HepG2 (cell line): ENCODE results near the gene SLC15A3. TPM values are rescaled to one million over a fixed set of nuclear protein-coding genes. Genes with fewer than 3 reads are reported as not detected.

Experiments
- ARNT2 ChIP-seq: sonication (generic); formaldehyde crosslinking; IDR thresholded peaks from 2 replicates; pipeline ENCODE4 v1.8.0; 2022; ENCODE audit warnings: mild to moderate bottlenecking, low read depth, missing genetic modification reagents, moderate library complexity
- BRCA1 ChIP-seq: sonication (generic); formaldehyde crosslinking; IDR thresholded peaks from 2 replicates; pipeline ENCODE4 v1.4.0; 2020; ENCODE audit warnings: missing genetic modification reagents
- CHCHD3 ChIP-seq: sonication (generic); formaldehyde crosslinking; IDR thresholded peaks from 2 replicates; pipeline ENCODE4 v1.8.0; 2022; ENCODE audit warnings: mild to moderate bottlenecking, missing genetic modification reagents, moderate library complexity
- CHD2 ChIP-seq: IDR thresholded peaks from 2 replicates; pipeline ENCODE4 v1.6.1; 2011; ENCODE audit warnings: low read depth, low read length, improper control_type of control experiment
- HHEX ChIP-seq: IDR thresholded peaks from 2 replicates; pipeline ENCODE4 v1.6.1; 2016; ENCODE audit warnings: control low read depth
- HNF4G ChIP-seq, 2 experiments: sonication (generic) in 1 of 2; formaldehyde crosslinking in 1 of 2; IDR thresholded peaks; 2 replicates each; pipeline versions ENCODE4 v1.4.0 to v1.6.1; 2011 to 2020; ENCODE audit warnings: borderline replicate concordance in 2 of 2, low read depth in 2 of 2, mild to moderate bottlenecking in 2 of 2, low read length in 1 of 2, missing genetic modification reagents in 1 of 2, moderate library complexity in 1 of 2
- HNRNPUL1 ChIP-seq: fragments of 200-400 bp; formaldehyde crosslinking; IDR thresholded peaks from 2 replicates; pipeline ENCODE4 v1.6.1; 2017; ENCODE audit warnings: low read depth, mild to moderate bottlenecking, low read length, moderate library complexity
- HOXA3 ChIP-seq: sonication (generic); formaldehyde crosslinking; IDR thresholded peaks from 2 replicates; pipeline ENCODE4 v1.5.0; 2020; ENCODE audit warnings: missing genetic modification reagents
- JDP2 ChIP-seq: sonication (generic); formaldehyde crosslinking; IDR thresholded peaks from 2 replicates; pipeline ENCODE4 v1.8.1; 2022; ENCODE audit warnings: missing genetic modification reagents, borderline replicate concordance
- MATR3 ChIP-seq: sonication (generic); formaldehyde crosslinking; IDR thresholded peaks from 2 replicates; pipeline ENCODE4 v1.4.0; 2020; ENCODE audit warnings: missing genetic modification reagents
- MTA1 ChIP-seq: sonication (generic); formaldehyde crosslinking; IDR thresholded peaks from 2 replicates; pipeline ENCODE4 v1.4.0; 2020; ENCODE audit warnings: missing genetic modification reagents, mild to moderate bottlenecking, borderline replicate concordance
- NFATC3 ChIP-seq: sonication (generic); formaldehyde crosslinking; IDR thresholded peaks from 2 replicates; pipeline ENCODE4 v1.5.1; 2020; ENCODE audit warnings: mild to moderate bottlenecking, missing genetic modification reagents
- POLR2A ChIP-seq, 2 experiments: IDR thresholded peaks; 2 replicates each; pipeline ENCODE4 v1.6.1; 2011; ENCODE audit warnings: low read depth in 2 of 2, low read length in 2 of 2, mild to moderate bottlenecking in 1 of 2, moderate library complexity in 1 of 2; ENCODE audit not compliant: insufficient read depth in 1 of 2
- RFXAP ChIP-seq: sonication (generic); formaldehyde crosslinking; IDR thresholded peaks from 2 replicates; pipeline ENCODE4 v1.4.0; 2020; ENCODE audit warnings: missing genetic modification reagents, borderline replicate concordance
- STAG1 ChIP-seq: sonication (generic); formaldehyde crosslinking; IDR thresholded peaks from 2 replicates; pipeline ENCODE4 v1.4.0; 2020; ENCODE audit warnings: missing genetic modification reagents
- ZNF12 ChIP-seq: sonication (generic); formaldehyde crosslinking; IDR thresholded peaks from 2 replicates; pipeline ENCODE4 v1.5.0; 2020; ENCODE audit warnings: missing genetic modification reagents
- ZNF235 ChIP-seq: sonication (generic); formaldehyde crosslinking; IDR thresholded peaks from 2 replicates; pipeline ENCODE4 v1.8.1; 2023; ENCODE audit warnings: mild to moderate bottlenecking, missing genetic modification reagents, borderline replicate concordance
- ZNF546 ChIP-seq: sonication (generic); formaldehyde crosslinking; conservative IDR thresholded peaks from 2 replicates; pipeline ENCODE4 v1.8.1; 2023; ENCODE audit warnings: mild to moderate bottlenecking, missing genetic modification reagents
- polyA plus RNA-seq, 8 experiments: library from polyadenylated mRNA; depleted of rRNA in 3 of 8; stranded (reverse) in 7 of 8; unstranded in 1 of 8; fragments of >200 nt; fragmentation: Illumina TruSeq in 4 of 8; extraction: Trizol in 4 of 8; gene quantifications; 2 replicates each; pipeline versions ENCODE4 v1.2.1 to v1.2.3, GENCODE V29; 2011 to 2016; ENCODE audit warnings: low read depth in 4 of 8, missing spikeins in 1 of 8, mixed read lengths in 1 of 8; ENCODE audit not compliant: insufficient read depth in 1 of 8
- total RNA-seq, 5 experiments: library from RNA; depleted of rRNA; stranded (reverse); fragments of >200 nt; fragmentation: Illumina TruSeq; extraction: Trizol; gene quantifications; 2 replicates each; pipeline ENCODE4 v1.2.3, GENCODE V29; 2016; ENCODE audit warnings: low read depth in 1 of 5
- TF ChIP-seq, protein P1 (sequence below): sonication (generic); formaldehyde crosslinking; IDR thresholded peaks from 2 replicates; pipeline ENCODE4 v1.5.0; 2020; ENCODE audit warnings: mild to moderate bottlenecking, low read depth, missing genetic modification reagents, borderline replicate concordance
- TF ChIP-seq, protein P2 (sequence below): sonication (generic); formaldehyde crosslinking; IDR thresholded peaks from 2 replicates; pipeline ENCODE4 v1.9.0; 2021; ENCODE audit warnings: missing genetic modification reagents, borderline replicate concordance
- TF ChIP-seq, protein P3 (sequence below): sonication (generic); formaldehyde crosslinking; IDR thresholded peaks from 2 replicates; pipeline ENCODE4 v1.4.0; 2020; ENCODE audit warnings: missing genetic modification reagents, borderline replicate concordance

Gene SLC15A3
- total and polyA plus RNA-seq, 2 of the 13 experiments (the other 11 are each of a cell fraction or from before 2014, with no cell fraction given): 0.45 to 0.77 TPM

DNA sequence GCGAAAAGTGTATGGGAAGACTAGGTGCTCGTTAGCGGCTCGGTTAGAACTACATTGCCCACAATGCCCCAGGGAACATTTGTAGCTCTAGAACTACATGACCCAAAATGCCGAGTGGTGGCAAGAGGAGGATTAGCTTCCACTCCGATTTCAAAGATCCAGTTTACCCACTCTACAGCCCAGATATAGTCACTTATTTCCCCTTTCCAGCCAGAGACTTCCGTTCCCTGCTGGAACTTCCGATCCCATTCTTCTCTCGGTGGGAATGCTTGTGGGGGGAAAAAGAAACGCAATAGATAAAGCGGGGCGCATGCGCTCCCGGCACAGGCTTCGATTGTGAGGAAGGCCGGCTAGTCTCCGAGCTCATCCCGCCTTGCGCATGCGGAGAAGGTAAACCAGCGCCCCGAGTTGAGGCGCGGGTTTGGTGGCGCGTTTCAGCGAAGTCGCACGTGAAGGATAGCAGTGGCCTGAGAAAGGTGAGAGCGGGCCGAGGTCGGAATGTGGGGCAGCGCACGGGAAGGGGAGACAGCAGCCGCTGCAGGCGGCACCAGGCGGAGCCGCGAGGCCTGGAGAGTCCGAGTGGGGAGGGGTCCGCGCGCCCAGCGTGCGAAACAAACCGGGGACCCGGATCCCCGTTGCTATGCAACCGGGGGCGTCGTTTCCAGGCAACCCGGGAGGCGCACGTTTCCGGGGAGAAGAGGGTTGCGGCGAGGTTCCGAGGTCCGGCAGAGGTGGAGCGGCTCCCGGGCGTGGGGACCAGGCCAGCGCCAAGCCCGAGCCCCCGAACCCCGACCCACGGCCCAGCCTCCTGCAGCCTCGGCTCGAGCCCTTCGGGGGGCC is 38.0 kb downstream of the SLC15A3 start, which contains the start of gene TMEM109 (continued):
- TF ChIP-seq, protein P1, sequence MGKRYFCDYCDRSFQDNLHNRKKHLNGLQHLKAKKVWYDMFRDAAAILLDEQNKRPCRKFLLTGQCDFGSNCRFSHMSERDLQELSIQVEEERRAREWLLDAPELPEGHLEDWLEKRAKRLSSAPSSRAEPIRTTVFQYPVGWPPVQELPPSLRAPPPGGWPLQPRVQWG (CRISPR knock-in tag): no peak
- TF ChIP-seq, protein P2, sequence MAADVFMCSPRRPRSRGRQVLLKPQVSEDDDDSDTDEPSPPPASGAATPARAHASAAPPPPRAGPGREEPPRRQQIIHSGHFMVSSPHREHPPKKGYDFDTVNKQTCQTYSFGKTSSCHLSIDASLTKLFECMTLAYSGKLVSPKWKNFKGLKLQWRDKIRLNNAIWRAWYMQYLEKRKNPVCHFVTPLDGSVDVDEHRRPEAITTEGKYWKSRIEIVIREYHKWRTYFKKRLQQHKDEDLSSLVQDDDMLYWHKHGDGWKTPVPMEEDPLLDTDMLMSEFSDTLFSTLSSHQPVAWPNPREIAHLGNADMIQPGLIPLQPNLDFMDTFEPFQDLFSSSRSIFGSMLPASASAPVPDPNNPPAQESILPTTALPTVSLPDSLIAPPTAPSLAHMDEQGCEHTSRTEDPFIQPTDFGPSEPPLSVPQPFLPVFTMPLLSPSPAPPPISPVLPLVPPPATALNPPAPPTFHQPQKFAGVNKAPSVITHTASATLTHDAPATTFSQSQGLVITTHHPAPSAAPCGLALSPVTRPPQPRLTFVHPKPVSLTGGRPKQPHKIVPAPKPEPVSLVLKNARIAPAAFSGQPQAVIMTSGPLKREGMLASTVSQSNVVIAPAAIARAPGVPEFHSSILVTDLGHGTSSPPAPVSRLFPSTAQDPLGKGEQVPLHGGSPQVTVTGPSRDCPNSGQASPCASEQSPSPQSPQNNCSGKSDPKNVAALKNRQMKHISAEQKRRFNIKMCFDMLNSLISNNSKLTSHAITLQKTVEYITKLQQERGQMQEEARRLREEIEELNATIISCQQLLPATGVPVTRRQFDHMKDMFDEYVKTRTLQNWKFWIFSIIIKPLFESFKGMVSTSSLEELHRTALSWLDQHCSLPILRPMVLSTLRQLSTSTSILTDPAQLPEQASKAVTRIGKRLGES (CRISPR knock-in tag): peak; percentile 81; the same call in 1 of the 2 replicates
- TF ChIP-seq ZNF12 (CRISPR knock-in tag) (no peak), JDP2 (no peak), HOXA3 (peak; percentile 54; the same call in 1 of the 2 replicates), BRCA1 (CRISPR knock-in tag) (0 out of 2 replicates have a peak, but pooled peaks have one; percentile 70), HHEX (CRISPR knock-in tag) (no peak), HNF4G (IDR thresholded peaks at IDR 0.05; ENCODE audit: borderline replicate concordance, low read depth, low read length) (no peak), HNF4G (CRISPR knock-in tag; IDR thresholded peaks at IDR 0.05; ENCODE audit: borderline replicate concordance, low read depth) (no peak), HNRNPUL1 (no peak), POLR2A (IDR thresholded peaks at IDR 0.05; ENCODE audit: insufficient read depth in 1 of 2, low read depth in 2 of 2, low read length in 2 of 2) (no peak; a peak in 1 of 4 replicates), ZNF546 (CRISPR knock-in tag) (0 out of 2 replicates have a peak, but pooled peaks have one; percentile 40), ZNF235 (CRISPR knock-in tag) (no peak), ARNT2 (CRISPR knock-in tag) (no peak), RFXAP (CRISPR knock-in tag) (peak; percentile 65), CHCHD3 (CRISPR knock-in tag) (no peak), CHD2 (no peak), MTA1 (CRISPR knock-in tag) (no peak), NFATC3 (CRISPR knock-in tag) (no peak), STAG1 (CRISPR knock-in tag) (no peak), MATR3 (CRISPR knock-in tag) (no peak)
- TF ChIP-seq, protein P3, sequence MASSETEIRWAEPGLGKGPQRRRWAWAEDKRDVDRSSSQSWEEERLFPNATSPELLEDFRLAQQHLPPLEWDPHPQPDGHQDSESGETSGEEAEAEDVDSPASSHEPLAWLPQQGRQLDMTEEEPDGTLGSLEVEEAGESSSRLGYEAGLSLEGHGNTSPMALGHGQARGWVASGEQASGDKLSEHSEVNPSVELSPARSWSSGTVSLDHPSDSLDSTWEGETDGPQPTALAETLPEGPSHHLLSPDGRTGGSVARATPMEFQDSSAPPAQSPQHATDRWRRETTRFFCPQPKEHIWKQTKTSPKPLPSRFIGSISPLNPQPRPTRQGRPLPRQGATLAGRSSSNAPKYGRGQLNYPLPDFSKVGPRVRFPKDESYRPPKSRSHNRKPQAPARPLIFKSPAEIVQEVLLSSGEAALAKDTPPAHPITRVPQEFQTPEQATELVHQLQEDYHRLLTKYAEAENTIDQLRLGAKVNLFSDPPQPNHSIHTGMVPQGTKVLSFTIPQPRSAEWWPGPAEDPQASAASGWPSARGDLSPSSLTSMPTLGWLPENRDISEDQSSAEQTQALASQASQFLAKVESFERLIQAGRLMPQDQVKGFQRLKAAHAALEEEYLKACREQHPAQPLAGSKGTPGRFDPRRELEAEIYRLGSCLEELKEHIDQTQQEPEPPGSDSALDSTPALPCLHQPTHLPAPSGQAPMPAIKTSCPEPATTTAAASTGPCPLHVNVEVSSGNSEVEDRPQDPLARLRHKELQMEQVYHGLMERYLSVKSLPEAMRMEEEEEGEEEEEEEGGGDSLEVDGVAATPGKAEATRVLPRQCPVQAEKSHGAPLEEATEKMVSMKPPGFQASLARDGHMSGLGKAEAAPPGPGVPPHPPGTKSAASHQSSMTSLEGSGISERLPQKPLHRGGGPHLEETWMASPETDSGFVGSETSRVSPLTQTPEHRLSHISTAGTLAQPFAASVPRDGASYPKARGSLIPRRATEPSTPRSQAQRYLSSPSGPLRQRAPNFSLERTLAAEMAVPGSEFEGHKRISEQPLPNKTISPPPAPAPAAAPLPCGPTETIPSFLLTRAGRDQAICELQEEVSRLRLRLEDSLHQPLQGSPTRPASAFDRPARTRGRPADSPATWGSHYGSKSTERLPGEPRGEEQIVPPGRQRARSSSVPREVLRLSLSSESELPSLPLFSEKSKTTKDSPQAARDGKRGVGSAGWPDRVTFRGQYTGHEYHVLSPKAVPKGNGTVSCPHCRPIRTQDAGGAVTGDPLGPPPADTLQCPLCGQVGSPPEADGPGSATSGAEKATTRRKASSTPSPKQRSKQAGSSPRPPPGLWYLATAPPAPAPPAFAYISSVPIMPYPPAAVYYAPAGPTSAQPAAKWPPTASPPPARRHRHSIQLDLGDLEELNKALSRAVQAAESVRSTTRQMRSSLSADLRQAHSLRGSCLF (CRISPR knock-in tag): no peak
